ENCODE data around the gene SLC22A5. TPM values are rescaled to one million over a fixed set of nuclear protein-coding genes. Genes with fewer than 3 reads are reported as not detected.

The SLC22A5 gene
- total RNA-seq, 1 experiment from 2014 or later, result 20.2 TPM

- Histone ChIP-seq H3K36me3 (ENCODE audit: control insufficient read depth, insufficient read depth, low read length) (peaks cover 3% of the 10 kb centered on the region; the same call in 1 of the 2 replicates), H3K4me1 (peaks cover 29% of the 10 kb centered on the region), H3K4me3 (ENCODE audit: low read depth, low read length) (no peak overlapping the region), H3K27me3 (replicated peaks; ENCODE audit: control insufficient read depth, insufficient read depth, low read length) (no peaks in the 10 kb centered on the region), H3K9me3 (no peaks in the 10 kb centered on the region)
- ChIA-PET POLR2A (interaction anchor here (1.0 to 1.1 kb wide), 2 partner anchors 94 to 103 kb away, joined by 3 read pairs; partner anchors contain the start of gene IRF1), CTCF (interaction anchor here (1.1 to 2.3 kb wide), 2 partner anchors 114 to 118 kb away, joined by 3 to 6 read pairs; no protein-coding TSS in a partner anchor)
- intact Hi-C loops (cut with micrococcal nuclease; ENCODE audit: unreplicated experiment), result loop anchor here (5.0 to 10.0 kb wide), 2 partner anchors 115 to 427 kb away; partner anchors contain the start of gene SOWAHA
- no peaks in the 10 kb centered on the region for H3K36me3 Mint-ChIP-seq (ENCODE audit: insufficient read depth, unreplicated experiment)
- no TSS peak for BruUV-seq (replicated peaks)
- peak overlapping the region; percentile 51 for H3K27ac Mint-ChIP-seq (ENCODE audit: unreplicated experiment)
- no peaks in the 10 kb centered on the region for H3K27me3 Mint-ChIP-seq (ENCODE audit: insufficient read depth, unreplicated experiment)
- TF ChIP-seq CTCF (IDR thresholded peaks at IDR 0.05; ENCODE audit: insufficient read depth in 1 of 2, low read depth in 1 of 2, low read length in 1 of 2, severe bottlenecking in 1 of 2, unreplicated experiment in 1 of 2), result no peak
- no peak overlapping the region for H3K4me3 Mint-ChIP-seq (ENCODE audit: unreplicated experiment)
- DNase-seq, result no peak
- no peaks in the 10 kb centered on the region for H3K9me3 Mint-ChIP-seq (ENCODE audit: unreplicated experiment)
- no peaks in the 10 kb centered on the region for H3K4me1 Mint-ChIP-seq (ENCODE audit: low read depth, unreplicated experiment)
Observed at GRCh38 chr5:132387640-132388117, 18.2 kb downstream of the SLC22A5 start.

GRCh38 chr5:132388244-132389050 is 18.9 kb downstream of the SLC22A5 start:
- no peak overlapping the region for H3K27ac Mint-ChIP-seq (ENCODE audit: unreplicated experiment)
- H3K4me1 Mint-ChIP-seq (ENCODE audit: low read depth, unreplicated experiment), result no peaks in the 10 kb centered on the region
- no peaks in the 10 kb centered on the region for H3K36me3 Mint-ChIP-seq (ENCODE audit: insufficient read depth, unreplicated experiment)
- Histone ChIP-seq H3K9me3 (no peaks in the 10 kb centered on the region), H3K36me3 (ENCODE audit: control insufficient read depth, insufficient read depth, low read length) (peaks cover 3% of the 10 kb centered on the region; the same call in 1 of the 2 replicates), H3K4me3 (ENCODE audit: low read depth, low read length) (no peak overlapping the region), H3K4me1 (peaks cover 29% of the 10 kb centered on the region), H3K27me3 (replicated peaks; ENCODE audit: control insufficient read depth, insufficient read depth, low read length) (no peaks in the 10 kb centered on the region)
- H3K9me3 Mint-ChIP-seq (ENCODE audit: unreplicated experiment), result no peaks in the 10 kb centered on the region
- DNase-seq, result no peak
- H3K4me3 Mint-ChIP-seq (ENCODE audit: unreplicated experiment), result no peak overlapping the region
- intact Hi-C loops (cut with micrococcal nuclease; ENCODE audit: unreplicated experiment), result loop anchor here (5.0 to 10.0 kb wide), 2 partner anchors 116 to 426 kb away; partner anchors contain the start of gene SOWAHA
- H3K27me3 Mint-ChIP-seq (ENCODE audit: insufficient read depth, unreplicated experiment), result no peaks in the 10 kb centered on the region
- TF ChIP-seq CTCF (IDR thresholded peaks at IDR 0.05; ENCODE audit: insufficient read depth in 1 of 2, low read depth in 1 of 2, low read length in 1 of 2, severe bottlenecking in 1 of 2, unreplicated experiment in 1 of 2), result no peak
- POLR2A ChIA-PET, result interaction anchor here (1.0 to 1.1 kb wide), 2 partner anchors 95 to 102 kb away, joined by 3 read pairs; partner anchors contain the start of gene IRF1
- CTCF ChIA-PET, result interaction anchor here (1.2 kb wide), 1 partner anchor 113 kb away, joined by 3 read pairs; no protein-coding TSS in a partner anchor
- BruUV-seq (replicated peaks), result no TSS peak

- CTCF ChIA-PET, result interaction anchor here (1.2 kb wide), 1 partner anchor 112 kb away, joined by 3 read pairs; no protein-coding TSS in a partner anchor
- no peaks in the 10 kb centered on the region for H3K4me1 Mint-ChIP-seq (ENCODE audit: low read depth, unreplicated experiment)
- H3K4me3 Mint-ChIP-seq (ENCODE audit: unreplicated experiment), result no peak overlapping the region
- no peaks in the 10 kb centered on the region for H3K9me3 Mint-ChIP-seq (ENCODE audit: unreplicated experiment)
- peaks cover 3% of the 10 kb centered on the region; the same call in 1 of the 2 replicates for H3K36me3 ChIP-seq (ENCODE audit: control insufficient read depth, insufficient read depth, low read length)
- POLR2A ChIA-PET, result no interaction called here
- no peak overlapping the region for H3K27ac Mint-ChIP-seq (ENCODE audit: unreplicated experiment)
- H3K4me3 ChIP-seq (ENCODE audit: low read depth, low read length), result no peak overlapping the region
- no peak for TF ChIP-seq CTCF (IDR thresholded peaks at IDR 0.05; ENCODE audit: insufficient read depth in 1 of 2, low read depth in 1 of 2, low read length in 1 of 2, severe bottlenecking in 1 of 2, unreplicated experiment in 1 of 2)
- H3K9me3 ChIP-seq, result no peaks in the 10 kb centered on the region
- no peak for DNase-seq
- no peaks in the 10 kb centered on the region for H3K27me3 ChIP-seq (replicated peaks; ENCODE audit: control insufficient read depth, insufficient read depth, low read length)
- intact Hi-C loops (cut with micrococcal nuclease; ENCODE audit: unreplicated experiment), result loop anchor here (5.0 to 10.0 kb wide), 2 partner anchors 117 to 426 kb away; partner anchors contain the start of gene SOWAHA
- peaks cover 29% of the 10 kb centered on the region for H3K4me1 ChIP-seq
- H3K27me3 Mint-ChIP-seq (ENCODE audit: insufficient read depth, unreplicated experiment), result no peaks in the 10 kb centered on the region
- no TSS peak for BruUV-seq (replicated peaks)
- H3K36me3 Mint-ChIP-seq (ENCODE audit: insufficient read depth, unreplicated experiment), result no peaks in the 10 kb centered on the region
Observed at GRCh38 chr5:132389051-132389331, 19.5 kb downstream of the SLC22A5 start.
